NCI-H774 (cell line): ENCODE measurements around the gene PC.
A peak's percentile ranks its signal among the peaks of the same experiment; 100 is the strongest.
"Not testable (repeated sequence)": the region's sequence is repeated elsewhere in the genome, so short reads cannot be mapped to it uniquely, and the experiment has no call there.

Experiments used
- DNase-seq: peaks from one replicate; lab custom pipeline; 2025; lab: John Stamatoyannopoulos, UW

The PC gene, protein sequence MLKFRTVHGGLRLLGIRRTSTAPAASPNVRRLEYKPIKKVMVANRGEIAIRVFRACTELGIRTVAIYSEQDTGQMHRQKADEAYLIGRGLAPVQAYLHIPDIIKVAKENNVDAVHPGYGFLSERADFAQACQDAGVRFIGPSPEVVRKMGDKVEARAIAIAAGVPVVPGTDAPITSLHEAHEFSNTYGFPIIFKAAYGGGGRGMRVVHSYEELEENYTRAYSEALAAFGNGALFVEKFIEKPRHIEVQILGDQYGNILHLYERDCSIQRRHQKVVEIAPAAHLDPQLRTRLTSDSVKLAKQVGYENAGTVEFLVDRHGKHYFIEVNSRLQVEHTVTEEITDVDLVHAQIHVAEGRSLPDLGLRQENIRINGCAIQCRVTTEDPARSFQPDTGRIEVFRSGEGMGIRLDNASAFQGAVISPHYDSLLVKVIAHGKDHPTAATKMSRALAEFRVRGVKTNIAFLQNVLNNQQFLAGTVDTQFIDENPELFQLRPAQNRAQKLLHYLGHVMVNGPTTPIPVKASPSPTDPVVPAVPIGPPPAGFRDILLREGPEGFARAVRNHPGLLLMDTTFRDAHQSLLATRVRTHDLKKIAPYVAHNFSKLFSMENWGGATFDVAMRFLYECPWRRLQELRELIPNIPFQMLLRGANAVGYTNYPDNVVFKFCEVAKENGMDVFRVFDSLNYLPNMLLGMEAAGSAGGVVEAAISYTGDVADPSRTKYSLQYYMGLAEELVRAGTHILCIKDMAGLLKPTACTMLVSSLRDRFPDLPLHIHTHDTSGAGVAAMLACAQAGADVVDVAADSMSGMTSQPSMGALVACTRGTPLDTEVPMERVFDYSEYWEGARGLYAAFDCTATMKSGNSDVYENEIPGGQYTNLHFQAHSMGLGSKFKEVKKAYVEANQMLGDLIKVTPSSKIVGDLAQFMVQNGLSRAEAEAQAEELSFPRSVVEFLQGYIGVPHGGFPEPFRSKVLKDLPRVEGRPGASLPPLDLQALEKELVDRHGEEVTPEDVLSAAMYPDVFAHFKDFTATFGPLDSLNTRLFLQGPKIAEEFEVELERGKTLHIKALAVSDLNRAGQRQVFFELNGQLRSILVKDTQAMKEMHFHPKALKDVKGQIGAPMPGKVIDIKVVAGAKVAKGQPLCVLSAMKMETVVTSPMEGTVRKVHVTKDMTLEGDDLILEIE

DNA sequence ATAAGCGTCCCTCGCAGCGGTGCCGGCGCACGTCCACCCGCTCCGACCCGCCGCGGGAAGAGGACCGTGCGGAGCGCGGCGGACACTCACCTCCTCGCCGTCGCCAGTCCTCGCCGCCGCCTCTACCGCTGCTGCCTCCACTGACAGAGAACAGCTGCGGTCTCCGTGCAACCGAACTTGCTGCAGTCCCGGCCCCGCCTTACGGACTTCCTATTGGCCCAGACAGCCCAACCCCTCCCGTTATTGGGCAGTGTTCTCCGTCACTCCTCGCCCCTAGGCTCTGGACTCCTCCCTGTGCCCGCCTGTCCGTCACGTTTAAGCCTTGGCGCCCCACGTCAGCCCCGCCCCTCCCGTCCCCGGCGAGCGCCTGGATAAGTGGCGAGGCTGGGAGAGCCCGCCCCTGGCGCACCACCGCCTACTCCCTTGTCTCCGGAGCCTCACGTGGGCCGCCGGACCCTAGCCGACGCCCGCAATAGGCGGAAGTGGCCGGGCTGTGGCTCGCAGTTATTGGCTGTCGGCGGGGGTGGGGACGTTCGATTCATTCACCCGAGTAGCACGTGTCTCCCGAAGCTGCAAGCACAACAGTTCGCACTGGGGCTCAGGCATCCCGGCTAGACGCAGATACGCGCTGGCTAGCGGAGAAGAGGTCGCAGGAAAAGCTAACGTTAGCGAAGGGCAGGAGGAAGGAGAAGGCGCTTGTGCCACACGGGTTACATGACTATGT lies at the start of gene PC:
Gene PC (minus strand): TSS at position 152 of the 724 bp plus-strand sequence. CDS start 86,224 bp downstream, outside the sequence.
- DNase-seq: peak; percentile 99

DNA sequence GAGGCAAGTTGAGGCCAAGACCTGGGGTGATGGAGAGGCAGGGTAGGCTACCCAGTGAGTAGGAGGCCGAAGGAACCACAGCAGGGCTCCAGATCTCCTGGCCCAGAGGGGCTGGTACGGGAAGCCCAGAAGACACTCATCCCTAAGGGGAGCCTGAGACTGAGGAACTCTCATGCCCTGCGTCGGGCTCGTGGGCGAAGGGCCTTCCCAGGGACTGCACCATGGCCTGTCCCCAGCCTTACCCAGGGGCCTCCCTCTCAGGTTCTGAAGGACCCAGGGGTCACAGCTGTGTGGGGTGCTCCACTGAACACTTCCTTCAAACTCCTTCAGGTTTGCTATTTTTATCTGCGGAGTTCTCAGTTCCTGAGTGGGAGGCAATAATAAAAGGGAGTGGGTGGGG lies 48.9 kb upstream of the PC start:
- no peak for DNase-seq

DNA sequence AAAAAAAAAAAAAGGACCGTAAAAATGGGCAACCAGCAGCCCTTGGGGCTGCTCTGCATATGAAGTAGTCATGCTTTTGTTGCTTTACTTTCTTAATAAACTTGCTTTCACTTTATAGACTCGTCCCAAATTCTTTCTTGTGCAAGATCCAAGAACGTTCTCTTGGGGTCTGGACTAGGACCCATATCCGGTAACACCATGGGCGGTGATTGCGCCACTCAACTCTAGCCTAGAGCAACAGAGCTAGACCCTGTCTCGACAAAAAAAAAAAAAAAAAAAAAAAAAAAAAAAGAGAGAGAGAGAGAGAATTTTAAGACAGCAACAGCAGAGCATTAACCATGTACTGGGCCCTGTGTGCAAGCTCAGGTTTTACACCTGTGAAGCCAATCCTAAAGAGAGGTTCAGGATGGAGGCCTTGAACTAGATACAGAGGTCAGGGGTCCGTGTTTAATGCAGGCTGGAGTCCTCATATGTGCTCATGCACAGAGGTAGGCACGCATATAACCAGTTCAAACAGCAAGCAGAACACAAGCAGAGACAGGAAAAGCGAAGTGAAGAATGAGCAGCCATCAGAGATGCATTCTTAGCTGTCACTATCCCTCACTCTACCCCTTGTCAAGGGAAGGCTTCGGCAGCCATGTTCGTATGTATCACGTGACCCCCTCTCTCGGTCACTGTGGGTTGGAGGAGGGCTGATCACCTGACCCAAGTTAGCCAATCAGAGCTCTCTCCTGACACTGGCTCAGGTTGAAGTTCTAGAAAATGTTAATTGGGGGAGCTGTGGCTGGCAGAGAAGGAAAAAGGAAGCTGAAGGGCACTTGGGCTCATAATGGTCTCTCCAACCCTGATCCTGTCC lies 48.1 kb upstream of the PC start:
- DNase-seq: no peak

DNA sequence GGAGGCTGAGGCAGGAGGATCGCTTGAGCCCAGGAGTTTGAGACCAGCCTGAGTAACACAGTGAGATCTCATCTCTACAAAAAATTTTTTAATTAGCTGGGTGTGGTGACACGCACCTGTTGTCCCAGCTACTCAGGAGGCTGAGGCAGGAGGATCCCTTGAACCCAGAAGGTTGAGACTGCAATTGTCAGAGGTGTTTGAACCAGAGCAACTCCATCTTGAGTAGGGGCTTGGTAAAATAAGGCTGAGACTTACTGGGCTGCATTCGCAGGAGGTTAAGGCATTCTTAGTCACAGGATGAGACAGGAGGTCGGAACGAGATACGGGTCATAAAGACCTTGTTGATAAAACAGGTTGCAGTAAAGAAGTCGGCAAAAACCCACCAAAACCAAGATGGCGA lies 47.0 kb upstream of the PC start:
- DNase-seq: not testable (repeated sequence)

DNA sequence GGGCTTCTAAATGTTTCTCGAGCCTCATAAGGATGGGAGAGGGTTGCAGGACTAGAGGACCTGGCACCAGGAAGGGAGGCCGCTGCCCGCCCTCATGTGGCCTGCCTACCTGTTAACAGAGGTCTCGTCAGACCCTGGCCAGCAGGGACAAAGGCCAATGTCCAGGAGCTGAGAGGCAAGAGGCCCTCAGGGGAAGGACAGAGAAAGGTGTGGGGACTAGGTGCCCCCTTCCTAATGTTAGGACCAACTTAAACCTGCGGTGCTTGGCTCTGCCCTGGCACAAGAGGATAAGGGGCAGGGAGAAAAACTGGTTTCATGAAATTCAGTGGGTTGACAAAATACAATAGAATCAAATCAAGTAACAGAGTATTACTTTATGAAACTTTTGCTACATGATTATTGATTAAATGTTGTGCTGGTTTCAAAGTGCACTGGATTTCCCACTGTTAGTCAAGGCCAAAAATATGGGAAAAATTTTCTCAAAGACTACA lies 44.8 kb upstream of the PC start:
- DNase-seq: no peak

DNA sequence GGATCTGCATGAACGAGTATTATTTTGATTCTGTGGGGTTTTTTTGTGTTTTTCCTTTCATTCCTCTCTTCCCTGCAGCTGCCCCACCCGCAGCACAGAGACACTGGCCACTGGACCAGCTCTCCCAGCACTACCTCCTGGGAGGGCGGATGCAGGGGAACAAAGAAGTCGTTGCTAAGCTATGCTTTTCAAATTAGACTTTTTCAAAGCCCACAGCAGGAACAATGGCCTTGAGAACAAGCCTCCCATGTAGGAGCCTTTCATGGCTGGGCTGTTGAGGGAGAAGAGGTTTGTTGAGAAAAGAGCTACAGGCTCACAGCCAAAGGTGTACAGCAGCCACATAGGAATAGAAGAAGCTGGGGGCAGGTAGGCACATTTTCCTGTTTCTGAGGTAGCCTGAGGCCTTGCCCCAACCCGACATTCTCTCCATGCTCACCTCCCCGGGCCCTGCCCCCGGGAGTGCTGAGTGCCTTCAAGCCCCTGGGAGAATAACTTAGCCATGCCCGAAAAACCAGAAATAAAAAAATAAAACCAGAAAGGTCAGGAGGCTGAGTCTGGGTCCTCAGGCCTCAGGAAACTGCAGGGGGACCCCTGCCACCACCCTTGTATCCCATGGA lies 44.2 kb upstream of the PC start:
- no peak for DNase-seq

DNA sequence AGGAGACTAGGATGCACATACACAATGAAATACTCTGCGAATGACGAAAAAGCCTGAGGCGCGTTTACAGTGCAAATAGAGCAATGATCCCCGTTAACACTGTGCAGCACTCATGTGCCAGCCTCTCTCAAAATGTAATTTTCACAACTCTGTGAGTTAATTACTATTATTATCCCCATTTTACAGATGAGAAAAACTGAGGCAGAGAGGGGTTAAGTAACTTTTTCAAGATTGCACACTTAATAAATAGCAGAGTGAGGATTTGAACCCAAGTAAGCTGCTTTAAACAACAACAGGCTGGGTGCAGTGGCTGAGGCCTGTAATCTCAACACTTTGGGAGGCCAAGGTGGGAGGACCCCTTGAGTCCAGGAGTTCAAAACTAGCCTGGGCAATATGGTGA lies 43.1 kb upstream of the PC start:
- no peak for DNase-seq

DNA sequence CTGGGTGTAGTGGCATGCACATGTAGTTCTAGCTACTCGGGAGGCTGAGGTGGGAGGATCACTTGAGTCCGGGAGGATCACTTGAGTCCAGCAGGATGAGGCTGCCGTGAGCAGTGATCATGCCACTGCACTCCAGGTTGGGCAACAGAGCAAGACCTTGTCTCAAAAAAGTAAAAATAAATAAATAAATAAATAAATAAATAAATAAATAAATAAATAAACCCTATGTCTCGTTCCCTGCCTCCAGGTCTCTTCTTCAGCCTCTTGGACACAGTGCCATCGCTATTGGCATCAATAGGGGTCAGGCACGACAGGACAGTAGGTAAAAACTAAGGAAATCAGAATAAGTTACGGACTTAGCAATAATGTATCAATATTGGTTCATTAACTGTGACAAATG lies 41.4 kb upstream of the PC start:
- no peak for DNase-seq

DNA sequence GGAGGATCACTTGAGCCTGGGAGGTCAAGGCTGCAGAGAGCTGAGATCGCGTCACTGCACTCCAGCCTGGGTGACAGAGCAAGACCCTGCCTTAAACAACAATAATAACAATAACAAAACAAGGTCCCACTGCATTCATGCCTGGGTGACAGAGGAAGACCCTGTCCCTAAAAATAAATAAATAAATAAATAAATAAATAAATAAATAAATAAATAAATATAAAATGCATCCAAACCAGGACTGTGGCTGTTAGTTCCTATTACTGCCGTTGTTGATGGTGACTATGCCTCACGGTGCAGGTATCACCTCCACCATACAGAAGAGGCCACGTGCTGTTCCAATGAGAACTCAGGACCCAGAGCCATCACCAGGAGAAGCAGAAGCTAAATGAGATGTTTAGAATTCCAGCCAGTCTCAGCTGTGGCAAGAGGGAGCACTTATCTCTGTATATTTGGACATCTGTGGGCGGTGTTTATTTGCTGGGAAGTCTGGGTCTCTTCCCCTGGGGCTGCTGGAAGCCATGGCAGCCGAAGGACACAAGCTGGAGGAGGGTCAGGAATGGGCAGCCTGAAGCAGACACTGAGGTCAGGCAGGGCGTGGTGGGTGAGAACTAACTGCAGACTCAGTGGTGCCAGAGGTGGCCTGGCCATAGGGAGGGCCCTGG lies 38.6 kb upstream of the PC start:
- DNase-seq: no peak

DNA sequence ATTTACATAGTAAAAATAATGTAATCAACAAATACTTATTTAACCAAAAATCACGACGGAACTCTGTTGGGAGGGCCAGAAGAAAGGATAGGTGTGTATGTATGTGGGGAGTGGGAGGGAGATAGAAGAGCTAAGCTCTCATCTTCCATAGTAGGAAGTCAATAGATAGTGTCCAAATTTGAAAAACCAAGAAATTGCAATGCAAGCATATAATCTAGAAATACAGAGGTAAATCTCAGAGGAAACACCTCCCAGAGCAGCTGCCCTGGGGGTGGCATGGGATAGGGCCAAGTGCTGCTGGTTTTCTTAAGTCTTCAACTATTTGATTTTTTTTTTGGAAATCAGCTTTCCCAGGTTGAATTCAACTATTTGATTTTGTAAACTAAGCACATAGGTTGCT lies 33.9 kb upstream of the PC start:
- DNase-seq: no peak

DNA sequence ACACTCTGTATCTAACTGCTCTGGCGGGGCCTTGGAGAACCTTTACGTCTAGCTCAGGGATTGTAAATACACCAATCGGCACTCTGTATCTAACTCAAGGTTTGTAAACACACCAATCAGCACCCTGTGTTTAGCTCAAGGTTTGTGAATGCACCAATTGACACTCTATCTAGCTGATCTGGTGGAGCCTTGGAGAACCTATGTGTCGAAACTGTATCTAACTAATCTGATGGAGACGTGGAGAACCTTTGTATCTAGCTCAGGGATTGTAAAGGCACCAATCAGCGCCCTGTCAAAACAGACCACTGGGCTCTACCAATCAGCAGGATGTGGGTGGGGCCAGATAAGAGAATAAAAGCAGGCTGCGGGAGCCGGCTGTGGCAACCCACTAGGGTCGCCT lies 31.2 kb upstream of the PC start:
- DNase-seq: not testable (repeated sequence)

DNA sequence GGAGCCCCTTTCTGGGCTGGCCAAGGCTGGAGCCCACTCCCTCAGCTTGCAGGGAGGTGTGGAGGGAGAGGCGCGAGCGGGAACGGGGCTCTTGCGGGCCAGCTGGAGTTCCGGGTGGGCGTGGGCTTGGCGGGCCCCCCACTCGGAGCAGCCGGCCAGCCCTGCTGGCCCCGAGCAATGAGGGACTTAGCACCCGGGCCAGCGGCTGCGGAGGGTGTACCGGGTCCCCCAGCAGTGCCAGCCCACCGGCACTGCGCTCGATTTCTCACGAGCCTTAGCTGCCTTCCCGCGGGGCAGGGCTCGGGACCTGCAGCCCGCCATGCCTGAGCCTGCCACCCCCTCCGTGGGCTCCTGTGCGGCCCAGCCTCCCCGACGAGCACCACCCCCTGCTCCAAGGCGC lies 30.6 kb upstream of the PC start:
- DNase-seq: not testable (repeated sequence)

DNA sequence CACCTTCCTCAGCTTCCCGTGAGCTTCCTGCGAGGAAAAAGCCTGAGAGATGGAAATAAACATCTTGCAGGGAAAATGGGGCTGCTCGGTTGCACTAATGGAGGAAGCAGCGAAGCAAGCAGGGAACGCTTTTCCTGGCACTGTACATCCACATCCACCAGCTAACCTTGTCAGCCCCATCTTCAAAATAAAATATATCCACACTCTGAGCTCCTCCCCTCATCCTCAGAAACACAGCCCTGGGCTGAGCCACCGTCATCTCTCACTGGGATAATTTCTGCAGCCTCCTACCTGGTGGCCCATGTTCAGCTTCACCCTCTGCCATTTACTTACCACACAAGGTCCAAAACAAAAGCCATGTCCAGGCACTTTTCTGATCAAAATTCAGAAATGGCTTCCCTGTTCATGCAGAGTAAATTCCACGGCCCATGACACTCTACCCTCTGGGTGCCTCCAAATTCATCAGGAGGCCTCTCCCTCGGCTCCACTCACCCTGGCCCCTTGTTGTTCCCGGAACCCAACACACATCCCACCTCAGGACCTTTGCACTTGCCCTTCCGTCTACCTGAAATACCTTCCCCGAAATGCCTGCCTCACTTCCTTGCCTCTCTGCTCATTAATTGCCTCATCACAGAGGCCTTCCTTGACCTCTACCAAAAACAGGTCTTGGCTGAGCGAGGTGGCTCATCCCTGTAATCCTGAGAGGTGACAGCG lies 29.9 kb upstream of the PC start:
- no peak for DNase-seq

DNA sequence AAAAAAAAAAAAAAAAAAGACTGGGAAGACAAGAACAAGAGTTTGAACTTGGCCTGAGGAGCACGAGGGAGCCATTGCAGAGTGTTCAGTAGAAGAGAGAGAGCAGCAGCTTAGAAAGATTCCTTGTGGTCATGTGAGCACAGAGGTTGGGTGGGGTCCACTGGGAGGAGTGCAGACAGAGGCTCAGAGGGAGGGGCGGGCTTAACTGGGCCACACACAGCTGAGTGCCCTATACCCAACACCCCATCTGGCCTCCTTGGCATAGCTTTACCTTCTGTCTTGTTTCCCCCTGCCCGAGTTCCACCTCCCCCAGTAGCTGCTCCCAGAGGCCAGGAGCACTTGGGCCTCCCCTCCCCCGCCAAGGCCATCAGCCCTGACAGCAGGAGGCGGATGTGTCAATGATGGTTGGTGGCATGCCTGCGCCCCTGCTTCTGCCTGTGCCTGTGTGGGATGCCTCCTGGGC lies 29.0 kb upstream of the PC start:
- DNase-seq: no peak

DNA sequence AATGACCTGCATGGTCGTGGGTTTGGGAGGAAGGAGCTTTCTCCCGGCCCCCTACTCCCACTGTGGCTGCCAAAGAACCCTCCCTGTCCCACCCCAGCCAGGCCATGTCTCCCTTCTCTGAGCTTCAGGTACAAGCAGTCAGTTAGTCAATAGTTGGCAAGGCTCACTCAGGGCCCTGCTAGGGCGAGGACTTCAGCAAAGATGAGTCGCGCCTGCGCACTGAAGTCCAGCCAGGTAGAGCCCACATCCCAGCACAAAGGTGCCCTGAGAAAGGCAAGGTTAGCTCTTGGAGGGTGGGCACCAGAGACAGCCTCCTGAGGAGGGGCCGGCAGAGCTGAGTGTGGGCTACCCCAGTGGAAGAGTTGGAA lies 28.0 kb upstream of the PC start:
- no peak for DNase-seq

DNA sequence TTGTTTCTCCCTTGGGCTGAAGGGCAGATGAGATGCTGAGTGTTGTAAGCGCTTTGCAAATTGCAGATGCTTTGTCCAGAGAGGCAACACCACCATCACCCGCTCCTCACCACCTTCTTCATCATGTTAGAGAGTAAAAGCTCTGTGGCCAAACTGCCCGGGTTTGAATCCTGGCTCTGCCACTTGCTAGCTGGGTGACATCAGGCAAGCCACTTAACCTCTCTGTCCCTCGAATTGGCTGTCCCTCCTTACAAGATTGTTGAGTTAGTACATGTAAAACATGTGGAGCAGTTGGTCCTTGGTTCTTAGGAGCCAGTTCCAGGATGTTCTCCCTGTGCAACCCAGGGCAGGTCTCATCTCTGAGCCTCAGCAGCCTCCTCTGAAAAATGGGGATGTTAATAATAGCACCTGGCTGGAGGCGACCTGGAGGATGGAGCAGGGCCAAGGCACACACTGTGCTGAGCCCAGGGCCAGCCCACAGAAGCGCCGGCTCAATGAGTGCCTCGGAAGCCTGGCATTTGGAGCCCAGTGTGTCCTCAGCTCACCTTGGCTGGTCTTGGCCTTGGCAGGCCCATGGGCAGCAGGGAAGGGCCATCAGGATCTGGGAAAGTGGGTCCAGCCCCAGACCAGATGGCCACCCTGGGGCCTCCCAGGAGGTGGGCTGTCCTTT lies 27.5 kb upstream of the PC start:
- peak; percentile 41 for DNase-seq

DNA sequence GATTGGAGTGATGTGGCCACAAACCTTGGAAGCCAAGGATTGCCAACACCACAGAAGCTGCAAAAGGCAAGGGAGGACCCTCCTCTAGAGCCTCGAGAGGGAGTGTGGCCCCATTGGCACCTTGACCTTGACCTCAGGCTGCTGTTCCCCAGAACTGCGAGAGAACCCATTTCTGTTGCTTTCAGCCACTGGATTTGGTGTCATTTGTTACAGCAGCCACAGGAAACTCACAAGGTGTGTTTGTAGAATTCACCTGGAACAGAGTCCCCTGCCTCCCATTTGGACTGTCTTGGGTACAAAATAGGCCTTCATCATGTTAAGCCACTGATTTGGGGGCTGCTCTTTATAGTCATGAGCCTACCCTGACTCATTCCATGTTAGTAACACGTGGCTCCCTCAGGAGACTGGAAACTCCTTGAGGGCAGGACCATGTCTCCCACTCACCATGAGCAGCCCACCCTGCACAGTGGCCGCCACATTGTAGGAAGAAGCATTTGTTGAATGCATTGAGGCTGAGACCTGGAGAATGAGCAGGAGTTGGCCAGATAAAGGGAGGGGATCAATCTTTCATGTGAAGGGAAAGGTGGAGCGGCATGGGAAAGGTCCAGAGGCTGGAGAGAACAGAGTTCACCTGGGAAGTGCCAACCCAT lies 25.2 kb upstream of the PC start:
- no peak for DNase-seq
